Astrocyte (in vitro differentiated cells and primary cell): ENCODE measurements around the gene MAPKAP1. TPM values are rescaled to one million over a fixed set of nuclear protein-coding genes. Genes with fewer than 3 reads are reported as not detected.
A peak's percentile ranks its signal among the peaks of the same experiment; 100 is the strongest.

Experiments used
- DNase-seq: peaks from one replicate; pipeline ENCODE4 v3.0.0-alpha.2; 2010; ENCODE audit warnings: low read depth
- FAIRE-seq: peaks from 2 replicates; lab custom pipeline; 2011; peaks lifted over from hg19 to GRCh38; lab: Jason Lieb, UNC
- H2AFZ ChIP-seq: 2 replicates; pipeline ENCODE4 v1.6.0; 2012; ENCODE audit warnings: low read depth, low read length, inconsistent platforms
- H3K27ac ChIP-seq: 2 replicates; pipeline ENCODE4 v1.5.1; 2011; ENCODE audit warnings: low read depth, low read length, inconsistent platforms
- H3K27me3 ChIP-seq: 2 replicates; pipeline ENCODE4 v1.6.0; 2011; ENCODE audit warnings: low read length, inconsistent platforms; ENCODE audit not compliant: insufficient read depth
- H3K36me3 ChIP-seq: 2 replicates; pipeline ENCODE4 v1.5.1; 2011; ENCODE audit warnings: low read length, inconsistent platforms; ENCODE audit not compliant: insufficient read depth
- H3K4me1 ChIP-seq: 2 replicates; pipeline ENCODE4 v1.5.1; 2011; ENCODE audit warnings: low read length, inconsistent platforms; ENCODE audit not compliant: insufficient read depth
- H3K4me2 ChIP-seq: 2 replicates; pipeline ENCODE4 v1.6.0; 2012; ENCODE audit warnings: low read length, inconsistent platforms
- H3K4me3 ChIP-seq: 2 replicates; pipeline ENCODE4 v1.5.1; 2011; ENCODE audit warnings: low read depth, mild to moderate bottlenecking, low read length, inconsistent platforms; ENCODE audit not compliant: insufficient read depth
- H3K79me2 ChIP-seq: 2 replicates; pipeline ENCODE4 v1.6.0; 2012; ENCODE audit warnings: mild to moderate bottlenecking, low read length, inconsistent platforms; ENCODE audit not compliant: insufficient read depth
- H3K9ac ChIP-seq: 2 replicates; pipeline ENCODE4 v1.6.0; 2012; ENCODE audit warnings: mild to moderate bottlenecking, low read length, inconsistent platforms
- H3K9me3 ChIP-seq: 2 replicates; pipeline ENCODE4 v1.5.1; 2012; ENCODE audit warnings: low read depth, mild to moderate bottlenecking, low read length, inconsistent platforms; ENCODE audit not compliant: insufficient read depth
- H4K20me1 ChIP-seq: 2 replicates; pipeline ENCODE4 v1.6.0; 2012; ENCODE audit warnings: low read length, inconsistent platforms; ENCODE audit not compliant: insufficient read depth
- H3K27ac Mint-ChIP-seq: one replicate; pipeline ENCODE4 v1.8.0; 2021; ENCODE audit warnings: mild to moderate bottlenecking, mixed read lengths; ENCODE audit not compliant: unreplicated experiment
- H3K27me3 Mint-ChIP-seq: one replicate; pipeline ENCODE4 v1.8.0; 2021; ENCODE audit warnings: low read depth, mixed read lengths; ENCODE audit not compliant: unreplicated experiment
- H3K36me3 Mint-ChIP-seq: one replicate; pipeline ENCODE4 v1.8.0; 2021; ENCODE audit warnings: low read depth, mixed read lengths; ENCODE audit not compliant: unreplicated experiment
- H3K4me1 Mint-ChIP-seq: one replicate; pipeline ENCODE4 v1.8.0; 2021; ENCODE audit warnings: low read depth, mixed read lengths; ENCODE audit not compliant: unreplicated experiment
- H3K4me3 Mint-ChIP-seq: one replicate; pipeline ENCODE4 v1.8.0; 2021; ENCODE audit warnings: mild to moderate bottlenecking, moderate library complexity, mixed read lengths; ENCODE audit not compliant: unreplicated experiment
- H3K9me3 Mint-ChIP-seq: one replicate; pipeline ENCODE4 v1.8.0; 2021; ENCODE audit warnings: mild to moderate bottlenecking, mixed read lengths; ENCODE audit not compliant: unreplicated experiment
- EZH2 ChIP-seq: IDR thresholded peaks from 2 replicates; pipeline ENCODE4 v1.6.1; 2012; ENCODE audit warnings: mild to moderate bottlenecking, low read length, inconsistent platforms; ENCODE audit not compliant: insufficient read depth
- total RNA-seq: library from RNA; stranded (reverse); gene quantifications from 2 replicates; pipeline ENCODE4 v1.2.1, GENCODE V29; 2021
- TF ChIP-seq, protein P1 (sequence below): IDR thresholded peaks from 2 replicates; pipeline ENCODE4 v1.5.1; 2011; ENCODE audit warnings: low read depth, mild to moderate bottlenecking, inconsistent platforms, low read length, moderate library complexity; ENCODE audit not compliant: insufficient read depth

Gene MAPKAP1
- total RNA-seq, 1 donor from 2014 or later: 109 TPM

DNA sequence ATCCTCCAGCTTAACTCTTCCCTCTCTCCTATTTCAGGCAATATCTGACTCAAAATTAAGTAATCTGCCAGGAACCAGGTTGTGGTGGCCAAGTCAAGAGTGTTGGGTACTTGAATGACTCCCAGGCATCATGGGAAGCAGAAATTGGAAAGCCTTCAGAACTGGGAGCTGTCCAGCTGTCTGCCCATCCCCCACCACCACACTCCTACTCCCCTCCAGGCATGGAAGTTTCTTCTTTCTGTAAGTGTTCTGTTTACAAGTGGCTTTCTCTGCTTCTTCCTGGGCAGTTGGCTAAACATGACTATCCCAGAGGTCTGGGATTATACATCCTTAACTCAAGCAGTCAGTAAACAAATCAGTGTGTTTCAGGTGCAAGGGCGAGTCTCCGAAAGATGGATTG lies 25.6 kb upstream of the MAPKAP1 start:
- Histone ChIP-seq H2AFZ (no peak overlapping the region), H3K4me2 (no peak overlapping the region), H3K27ac (no peak overlapping the region), H3K79me2 (no peaks in the 10 kb centered on the region), H3K9me3 (no peaks in the 10 kb centered on the region), H3K36me3 (no peaks in the 10 kb centered on the region), H3K27me3 (no peaks in the 10 kb centered on the region), H4K20me1 (no peaks in the 10 kb centered on the region), H3K4me3 (no peak overlapping the region), H3K9ac (no peak overlapping the region), H3K4me1 (no peaks in the 10 kb centered on the region)
- no peak overlapping the region for H3K27ac Mint-ChIP-seq
- peaks cover 17% of the 10 kb centered on the region for H3K27me3 Mint-ChIP-seq
- H3K4me3 Mint-ChIP-seq: no peak overlapping the region
- no peak for TF ChIP-seq EZH2
- TF ChIP-seq, protein P1, sequence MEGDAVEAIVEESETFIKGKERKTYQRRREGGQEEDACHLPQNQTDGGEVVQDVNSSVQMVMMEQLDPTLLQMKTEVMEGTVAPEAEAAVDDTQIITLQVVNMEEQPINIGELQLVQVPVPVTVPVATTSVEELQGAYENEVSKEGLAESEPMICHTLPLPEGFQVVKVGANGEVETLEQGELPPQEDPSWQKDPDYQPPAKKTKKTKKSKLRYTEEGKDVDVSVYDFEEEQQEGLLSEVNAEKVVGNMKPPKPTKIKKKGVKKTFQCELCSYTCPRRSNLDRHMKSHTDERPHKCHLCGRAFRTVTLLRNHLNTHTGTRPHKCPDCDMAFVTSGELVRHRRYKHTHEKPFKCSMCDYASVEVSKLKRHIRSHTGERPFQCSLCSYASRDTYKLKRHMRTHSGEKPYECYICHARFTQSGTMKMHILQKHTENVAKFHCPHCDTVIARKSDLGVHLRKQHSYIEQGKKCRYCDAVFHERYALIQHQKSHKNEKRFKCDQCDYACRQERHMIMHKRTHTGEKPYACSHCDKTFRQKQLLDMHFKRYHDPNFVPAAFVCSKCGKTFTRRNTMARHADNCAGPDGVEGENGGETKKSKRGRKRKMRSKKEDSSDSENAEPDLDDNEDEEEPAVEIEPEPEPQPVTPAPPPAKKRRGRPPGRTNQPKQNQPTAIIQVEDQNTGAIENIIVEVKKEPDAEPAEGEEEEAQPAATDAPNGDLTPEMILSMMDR: no peak
- H3K9me3 Mint-ChIP-seq: no peaks in the 10 kb centered on the region
- H3K36me3 Mint-ChIP-seq: no peaks in the 10 kb centered on the region
- no peaks in the 10 kb centered on the region for H3K4me1 Mint-ChIP-seq
- DNase-seq: no peak
- FAIRE-seq: no peak

DNA sequence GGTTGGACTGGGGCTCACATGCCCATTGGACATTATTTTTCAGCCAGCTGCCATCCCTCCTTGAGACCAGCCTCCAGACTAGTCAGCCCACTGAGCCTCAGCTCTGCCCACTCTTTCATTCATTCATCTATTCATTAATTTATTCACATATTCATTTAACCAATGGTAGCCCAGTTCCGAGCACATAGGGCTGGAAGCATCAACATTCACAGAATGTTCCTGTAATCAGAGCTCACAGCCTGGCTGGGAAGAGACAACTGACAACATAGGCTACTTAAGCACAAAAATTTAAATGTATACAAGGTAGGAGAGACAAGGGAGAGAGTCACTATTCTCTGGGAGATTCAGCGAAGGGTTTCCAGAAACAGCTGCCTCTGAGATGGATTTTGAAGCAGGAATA lies 23.2 kb upstream of the MAPKAP1 start:
- Histone ChIP-seq H3K79me2 (no peaks in the 10 kb centered on the region), H3K9ac (no peak overlapping the region), H2AFZ (no peak overlapping the region), H3K4me3 (no peak overlapping the region), H4K20me1 (no peaks in the 10 kb centered on the region), H3K27me3 (no peaks in the 10 kb centered on the region), H3K36me3 (no peaks in the 10 kb centered on the region), H3K4me1 (no peaks in the 10 kb centered on the region), H3K27ac (no peak overlapping the region), H3K4me2 (no peak overlapping the region), H3K9me3 (no peaks in the 10 kb centered on the region)
- TF ChIP-seq, protein P1: no peak
- TF ChIP-seq EZH2: no peak
- Mint-ChIP-seq H3K27ac (no peak overlapping the region), H3K4me1 (no peaks in the 10 kb centered on the region), H3K9me3 (no peaks in the 10 kb centered on the region), H3K4me3 (no peak overlapping the region), H3K36me3 (no peaks in the 10 kb centered on the region), H3K27me3 (peaks cover 16% of the 10 kb centered on the region)
- no peak for FAIRE-seq
- no peak for DNase-seq

DNA sequence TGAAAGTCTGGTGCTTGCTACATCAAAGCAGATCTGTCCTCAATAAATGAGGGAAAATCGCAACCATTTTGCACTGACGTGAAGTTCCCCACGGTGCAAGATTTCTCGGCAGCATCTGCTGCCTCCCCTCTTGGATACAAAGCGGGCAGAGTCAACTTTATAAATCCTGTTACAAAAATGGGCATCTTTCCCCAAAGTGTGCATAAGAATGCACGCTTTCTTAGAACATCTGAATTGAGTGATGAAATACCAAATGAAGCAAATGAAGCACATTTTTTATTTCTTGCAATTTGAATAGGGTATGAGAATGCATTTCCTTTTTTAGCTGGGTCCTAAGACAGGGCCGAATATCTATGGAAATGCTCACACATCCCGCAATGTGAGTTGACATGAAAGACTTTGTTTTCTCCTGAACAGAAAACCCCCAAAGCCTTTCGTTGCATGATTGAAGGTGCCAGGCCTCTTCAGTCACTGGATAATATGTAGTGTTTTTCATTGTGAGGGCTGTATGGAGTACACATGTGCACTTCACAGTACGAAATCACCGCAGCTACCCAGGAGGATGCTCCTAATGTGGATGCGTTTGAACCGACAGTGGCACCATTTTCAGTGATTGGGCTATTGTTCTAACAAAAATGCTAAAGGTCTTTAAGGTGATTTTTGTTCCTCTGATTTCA lies 19.6 kb upstream of the MAPKAP1 start:
- no peak overlapping the region for H3K4me3 ChIP-seq
- FAIRE-seq: no peak

More for the DNA sequence above, 19.6 kb upstream of the MAPKAP1 start:
- Mint-ChIP-seq H3K36me3 (no peaks in the 10 kb centered on the region), H3K27me3 (peaks cover 10% of the 10 kb centered on the region), H3K4me1 (no peaks in the 10 kb centered on the region), H3K9me3 (no peaks in the 10 kb centered on the region), H3K27ac (no peak overlapping the region), H3K4me3 (no peak overlapping the region)
- no peaks in the 10 kb centered on the region for H3K36me3 ChIP-seq
- H3K27ac ChIP-seq: no peak overlapping the region
- no peaks in the 10 kb centered on the region for H3K79me2 ChIP-seq
- H2AFZ ChIP-seq: peak overlapping the region; percentile 37
- no peak overlapping the region for H3K9ac ChIP-seq
- H4K20me1 ChIP-seq: no peaks in the 10 kb centered on the region
- no peaks in the 10 kb centered on the region for H3K27me3 ChIP-seq
- TF ChIP-seq, protein P1: no peak
- TF ChIP-seq EZH2: no peak
- no peaks in the 10 kb centered on the region for H3K4me1 ChIP-seq
- no peaks in the 10 kb centered on the region for H3K9me3 ChIP-seq
- no peak for DNase-seq
- H3K4me2 ChIP-seq: no peak overlapping the region
